Measurements from ENCODE around the gene BTLA.
"Not testable (repeated sequence)": the region's sequence is repeated elsewhere in the genome, so short reads cannot be mapped to it uniquely, and the experiment has no call there.

The BTLA gene

GRCh38 chr3:112474796-112475195 lies 24.5 kb downstream of the BTLA start:
- no peak overlapping the region for H3K4me3 ChIP-seq (ENCODE audit: low read length)
- TF ChIP-seq ZNF274 (IDR thresholded peaks at IDR 0.05; ENCODE audit: low read depth, low read length) = no peak

- H3K4me3 ChIP-seq (ENCODE audit: low read length) = no peak overlapping the region
- TF ChIP-seq ZNF274 (IDR thresholded peaks at IDR 0.05; ENCODE audit: low read depth, low read length) = no peak
These were observed 26.6 kb downstream of the BTLA start for GRCh38 chr3:112472691-112473090.

- TF ChIP-seq ZNF274 (IDR thresholded peaks at IDR 0.05; ENCODE audit: low read depth, low read length) = no peak
- H3K4me3 ChIP-seq (ENCODE audit: low read length) = no peak overlapping the region
These were observed 27.5 kb downstream of the BTLA start for GRCh38 chr3:112471596-112472325.

- H3K4me3 ChIP-seq (ENCODE audit: low read length) = no peak overlapping the region
- TF ChIP-seq ZNF274 (IDR thresholded peaks at IDR 0.05; ENCODE audit: low read depth, low read length) = no peak
These were observed 28.5 kb downstream of the BTLA start for GRCh38 chr3:112470788-112471187.

- no peak overlapping the region for H3K4me3 ChIP-seq (ENCODE audit: low read length)
- TF ChIP-seq ZNF274 (IDR thresholded peaks at IDR 0.05; ENCODE audit: low read depth, low read length) = no peak
These were observed 29.6 kb downstream of the BTLA start for GRCh38 chr3:112469671-112470070.

GRCh38 chr3:112467539-112467938 lies 31.7 kb downstream of the BTLA start:
- H3K4me3 ChIP-seq (ENCODE audit: low read length) = no peak overlapping the region
- TF ChIP-seq ZNF274 (IDR thresholded peaks at IDR 0.05; ENCODE audit: low read depth, low read length) = no peak

- no peak for TF ChIP-seq ZNF274 (IDR thresholded peaks at IDR 0.05; ENCODE audit: low read depth, low read length)
- no peak overlapping the region for H3K4me3 ChIP-seq (ENCODE audit: low read length)
These were observed 33.3 kb downstream of the BTLA start for GRCh38 chr3:112466020-112466419.

- H3K4me3 ChIP-seq (ENCODE audit: low read length) = no peak overlapping the region
- TF ChIP-seq ZNF274 (IDR thresholded peaks at IDR 0.05; ENCODE audit: low read depth, low read length) = no peak
These were observed 35.0 kb downstream of the BTLA start for GRCh38 chr3:112464264-112464663.

GRCh38 chr3:112463250-112463649 lies 36.0 kb downstream of the BTLA start:
- H3K4me3 ChIP-seq (ENCODE audit: low read length) = no peak overlapping the region
- no peak for TF ChIP-seq ZNF274 (IDR thresholded peaks at IDR 0.05; ENCODE audit: low read depth, low read length)

GRCh38 chr3:112461787-112462186 lies 37.5 kb downstream of the BTLA start:
- H3K4me3 ChIP-seq (ENCODE audit: low read length) = not testable (repeated sequence)

GRCh38 chr3:112460519-112461195 lies 38.6 kb downstream of the BTLA start:
- H3K4me3 ChIP-seq (ENCODE audit: low read length) = no peak overlapping the region
- no peak for TF ChIP-seq ZNF274 (IDR thresholded peaks at IDR 0.05; ENCODE audit: low read depth, low read length)

GRCh38 chr3:112459750-112460149 lies 39.5 kb downstream of the BTLA start:
- peak overlapping the region; percentile 43; the same call in 1 of the 2 replicates for H3K4me3 ChIP-seq (ENCODE audit: low read length)
- TF ChIP-seq ZNF274 (IDR thresholded peaks at IDR 0.05; ENCODE audit: low read depth, low read length) = no peak

- no peak for TF ChIP-seq ZNF274 (IDR thresholded peaks at IDR 0.05; ENCODE audit: low read depth, low read length)
- H3K4me3 ChIP-seq (ENCODE audit: low read length) = no peak overlapping the region
These were observed 43.1 kb downstream of the BTLA start for GRCh38 chr3:112456147-112456546.

GRCh38 chr3:112448939-112449338 lies 50.3 kb downstream of the BTLA start:
- TF ChIP-seq ZNF274 (IDR thresholded peaks at IDR 0.05; ENCODE audit: low read depth, low read length) = no peak

GRCh38 chr3:112446343-112446742 lies 52.9 kb downstream of the BTLA start:
- H3K4me3 ChIP-seq (ENCODE audit: low read length) = no peak overlapping the region

More at GRCh38 chr3:112448939-112449338, 50.3 kb downstream of the BTLA start:
- H3K4me3 ChIP-seq (ENCODE audit: low read length) = no peak overlapping the region

More at GRCh38 chr3:112446343-112446742, 52.9 kb downstream of the BTLA start:
- no peak for TF ChIP-seq ZNF274 (IDR thresholded peaks at IDR 0.05; ENCODE audit: low read depth, low read length)

Data from GM08714 (cell line).